ENCODE results near the gene UBE2D4.

- TF ChIP-seq POLR2A (IDR thresholded peaks at IDR 0.05; ENCODE audit: low read length) (peak; percentile 97), GATA1 (IDR thresholded peaks at IDR 0.05; ENCODE audit: low read depth, low read length) (no peak)
Observed at GRCh38 chr7:43925984-43926797, at the start of gene UBE2D4.
